ENCODE data around the gene SUPT6H. TPM values are rescaled to one million over a fixed set of nuclear protein-coding genes. Genes with fewer than 3 reads are reported as not detected.
A peak's percentile ranks its signal among the peaks of the same experiment; 100 is the strongest.

Gene SUPT6H
- total RNA-seq, 1 experiment from 2014 or later, result 61.3 TPM

GRCh38 chr17:28612531-28612930 lies 49.5 kb upstream of the SUPT6H start (continued):
- TF ChIP-seq ESRRA (CRISPR knock-in tag; IDR thresholded peaks at IDR 0.05; ENCODE audit: borderline replicate concordance), result no peak
- TF ChIP-seq MAX (CRISPR knock-in tag; IDR thresholded peaks at IDR 0.05), result no peak

- H3K9me3 Mint-ChIP-seq, result no peaks in the 10 kb centered on the region
- TF ChIP-seq ZSCAN18 (CRISPR knock-in tag; IDR thresholded peaks at IDR 0.05), result no peak
- no peak for TF ChIP-seq RELA (CRISPR knock-in tag; IDR thresholded peaks at IDR 0.05; ENCODE audit: borderline replicate concordance)
- TF ChIP-seq ATF6 (CRISPR knock-in tag; IDR thresholded peaks at IDR 0.05), result no peak
- no peak for TF ChIP-seq OVOL2 (CRISPR knock-in tag; IDR thresholded peaks at IDR 0.05; ENCODE audit: borderline replicate concordance)
- TF ChIP-seq ZNF512 (CRISPR knock-in tag; IDR thresholded peaks at IDR 0.05; ENCODE audit: borderline replicate concordance), result no peak
- TF ChIP-seq FOXJ3 (CRISPR knock-in tag; IDR thresholded peaks at IDR 0.05; ENCODE audit: borderline replicate concordance), result no peak
- no peak for TF ChIP-seq ZNF281 (CRISPR knock-in tag; IDR thresholded peaks at IDR 0.05)
- TF ChIP-seq ZNF263 (CRISPR knock-in tag; IDR thresholded peaks at IDR 0.05; ENCODE audit: low read depth), result no peak
- TF ChIP-seq EMX1 (CRISPR knock-in tag; IDR thresholded peaks at IDR 0.05), result no peak
- no peak for TF ChIP-seq AR (CRISPR knock-in tag; IDR thresholded peaks at IDR 0.05)
- TF ChIP-seq JAZF1 (CRISPR knock-in tag; IDR thresholded peaks at IDR 0.05), result no peak
- no peak for TF ChIP-seq SMAD3 (CRISPR knock-in tag; IDR thresholded peaks at IDR 0.05; ENCODE audit: borderline replicate concordance)
- no peak for TF ChIP-seq SMAD4 (CRISPR knock-in tag; IDR thresholded peaks at IDR 0.05)
- no peak overlapping the region for H3K4me3 Mint-ChIP-seq
- no peak overlapping the region for H3K27ac Mint-ChIP-seq
- ChIA-PET CTCF (interaction anchor here (0.5 to 1.8 kb wide), 10 partner anchors 12 to 197 kb away, joined by 3 to 12 read pairs (median 3); partner anchors contain the start of genes BLTP2 and PIGS), POLR2A (interaction anchor here (1.0 kb wide), 1 partner anchor 98 kb away, joined by 3 read pairs; no protein-coding TSS in a partner anchor)
- ATAC-seq (peak; percentile 89), DNase-seq (ENCODE audit: low spot score) (peak; percentile 62)
- no peaks in the 10 kb centered on the region for H3K4me1 Mint-ChIP-seq
- H3K36me3 Mint-ChIP-seq, result peaks cover 70% of the 10 kb centered on the region
- H3K27me3 Mint-ChIP-seq (ENCODE audit: low read depth), result no peaks in the 10 kb centered on the region
Measured at GRCh38 chr17:28612936-28613872, 48.8 kb upstream of the SUPT6H start.
